Gastrocnemius medialis (tissue), 4 donors: ENCODE data around the gene CAPN2.

Experiments
- CTCF ChIP-seq, 5 experiments: fragments of 450-650 bp in 3 of 5; fragments of 200-600 bp in 2 of 5; sonication (generic) in 2 of 5; IDR thresholded peaks in 4 of 5; conservative IDR thresholded peaks in 1 of 5; 1 replicate in 4 of 5; 2 replicates in 1 of 5; pipeline ENCODE4 v1.5.1; 2016 to 2019; ENCODE audit warnings: antibody characterized with exemption in 5 of 5, mild to moderate bottlenecking in 3 of 5, moderate library complexity in 3 of 5
- POLR2A ChIP-seq, 2 donors: fragments of 450-650 bp; IDR thresholded peaks; one replicate each; pipeline ENCODE4 v1.6.1; 2017; ENCODE audit warnings: antibody characterized with exemption in 2 of 2, mild to moderate bottlenecking in 2 of 2, moderate library complexity in 2 of 2

DNA sequence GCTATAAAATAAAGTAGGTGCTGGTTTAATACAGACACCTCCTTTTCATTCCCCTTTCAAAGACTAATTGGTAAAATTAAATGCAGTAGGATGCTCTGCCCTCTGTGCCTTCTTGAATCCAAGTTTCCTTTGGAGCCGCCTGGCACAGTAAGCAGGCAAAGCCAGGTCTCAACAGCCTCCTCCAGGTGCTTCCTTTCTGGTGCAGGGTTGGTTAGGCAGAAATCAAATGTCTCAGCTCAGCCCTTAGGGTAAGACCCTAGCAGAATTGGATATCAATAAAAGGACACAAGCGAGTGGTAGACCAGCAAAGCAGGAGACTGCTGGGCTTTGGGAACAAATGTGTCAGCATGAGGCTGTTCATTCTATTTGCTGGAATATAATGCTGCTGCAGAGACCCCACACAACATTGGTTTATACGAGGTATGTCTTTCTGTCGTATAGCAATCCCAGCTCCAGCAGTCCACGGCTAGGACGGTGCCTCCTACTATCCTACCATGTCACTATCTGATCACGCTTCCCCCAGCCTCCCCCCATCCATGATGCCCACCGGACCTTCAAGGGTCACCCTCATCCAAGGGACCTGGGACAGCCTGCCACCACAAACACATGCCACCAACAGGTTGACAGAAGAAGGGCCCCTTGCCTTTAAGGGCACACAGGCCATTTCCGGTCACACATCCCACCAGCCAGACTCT lies 58.4 kb downstream of the CAPN2 start:
- no peak for TF ChIP-seq CTCF (IDR thresholded peaks at IDR 0.05 in 4 of 5, conservative IDR thresholded peaks at IDR 0.05 in 1 of 5)
- TF ChIP-seq POLR2A (IDR thresholded peaks at IDR 0.05), result no peak
